PC-3 (cell line): Measurements from ENCODE around the gene ZCCHC7. TPM values are rescaled to one million over a fixed set of nuclear protein-coding genes. Genes with fewer than 3 reads are reported as not detected.
A peak's percentile ranks its signal among the peaks of the same experiment; 100 is the strongest.
"Not testable (repeated sequence)": the region's sequence is repeated elsewhere in the genome, so short reads cannot be mapped to it uniquely, and the experiment has no call there.

Source experiments
- ATAC-seq: fragments of 200-7000 bp; cut with Tn5 transposase; 2 replicates; pipeline ENCODE4 v1.9.1; 2020; ENCODE audit warnings: mild to moderate bottlenecking, moderate library complexity
- BruUV-seq: library from RNA; stranded (reverse); fragments of 400-500 nt; replicated peaks from 2 replicates; lab custom pipeline; 2021; lab: Mats Ljungman, UMichigan
- CTCF ChIA-PET: fragments of 300-600 bp; sonication (Branson Sonifier 250); formaldehyde crosslinking; loops from one replicate; lab custom pipeline; 2022; ENCODE audit warnings: antibody characterized with exemption; lab: Charles Lee
- POLR2A ChIA-PET: fragments of 300-600 bp; sonication (Branson Sonifier 250); formaldehyde crosslinking; loops from one replicate; lab custom pipeline; 2022; ENCODE audit warnings: antibody characterized with exemption; ENCODE audit not compliant: unreplicated experiment; lab: Charles Lee
- DNase-seq: peaks from one replicate; pipeline ENCODE4 v3.0.0-alpha.2; 2015
- H2AFZ ChIP-seq: fragments of 300-600 bp; sonication (generic); 2 replicates; pipeline ENCODE4 v1.6.0; 2016; ENCODE audit warnings: antibody characterized with exemption, low read length
- H3F3A ChIP-seq: fragments of 300-600 bp; sonication (generic); one replicate; pipeline ENCODE4 v1.6.0; 2017; ENCODE audit warnings: antibody characterized with exemption, low read length, control low read depth, mild to moderate bottlenecking; ENCODE audit not compliant: unreplicated experiment
- H3K27ac ChIP-seq: fragments of 300-600 bp; sonication (generic); 2 replicates; pipeline ENCODE4 v1.5.1; 2016; ENCODE audit warnings: mild to moderate bottlenecking, low read length
- H3K27me3 ChIP-seq: fragments of 300-600 bp; sonication (generic); 2 replicates; pipeline ENCODE4 v1.6.1; 2016; ENCODE audit warnings: low read length, mixed read lengths
- H3K36me3 ChIP-seq: fragments of 300-600 bp; sonication (generic); 2 replicates; pipeline ENCODE4 v1.6.1; 2016; ENCODE audit warnings: low read depth, mixed run types, low read length, mixed read lengths
- H3K4me1 ChIP-seq: fragments of 300-600 bp; sonication (generic); 2 replicates; pipeline ENCODE4 v1.5.1; 2016; ENCODE audit warnings: low read length; ENCODE audit not compliant: insufficient read depth
- H3K4me2 ChIP-seq: fragments of 300-600 bp; sonication (generic); 2 replicates; pipeline ENCODE4 v1.6.0; 2016; ENCODE audit warnings: low read length
- H3K4me3 ChIP-seq: fragments of 300-600 bp; sonication (generic); 2 replicates; pipeline ENCODE4 v1.5.1; 2016; ENCODE audit warnings: mild to moderate bottlenecking, low read length, mixed read lengths
- H3K79me2 ChIP-seq: fragments of 300-600 bp; sonication (generic); 2 replicates; pipeline ENCODE4 v1.6.1; 2017; ENCODE audit warnings: low read length, mixed read lengths
- H3K9ac ChIP-seq: fragments of 300-600 bp; sonication (generic); 2 replicates; pipeline ENCODE4 v1.6.0; 2016; ENCODE audit warnings: mild to moderate bottlenecking, low read length
- H3K9me2 ChIP-seq: fragments of 300-600 bp; sonication (generic); replicated peaks from 2 replicates; pipeline ENCODE4 v1.6.1; 2016; ENCODE audit warnings: mixed run types, low read length, mixed read lengths
- H3K9me3 ChIP-seq: fragments of 300-600 bp; sonication (generic); 2 replicates; pipeline ENCODE4 v1.6.1; 2016; ENCODE audit warnings: low read length, mixed read lengths
- H4K20me1 ChIP-seq: fragments of 300-600 bp; sonication (generic); 2 replicates; pipeline ENCODE4 v1.6.1; 2016; ENCODE audit warnings: low read length, mixed read lengths
- EZH2 ChIP-seq: fragments of 300-600 bp; sonication (generic); IDR thresholded peaks from one replicate; pipeline ENCODE4 v1.6.1; 2017; ENCODE audit warnings: antibody characterized with exemption, mild to moderate bottlenecking, low read length; ENCODE audit not compliant: unreplicated experiment
- EZH2phosphoT487 ChIP-seq: fragments of 300-600 bp; sonication (generic); IDR thresholded peaks from 2 replicates; pipeline ENCODE4 v1.6.1; 2018; ENCODE audit warnings: mild to moderate bottlenecking, antibody characterized with exemption, low read length, borderline replicate concordance
- intact Hi-C: fragments of 100-400 bp; cut with micrococcal nuclease; formaldehyde crosslinking; loops from 2 replicates; pipeline ENCODE4 v1.9.0; 2023
- total RNA-seq: library from RNA; depleted of rRNA; stranded (reverse); fragments of >200 nt; gene quantifications from 2 replicates; pipeline ENCODE4 v1.2.3, GENCODE V29; 2014
- TF ChIP-seq, protein P1 (sequence below): fragments of 300-600 bp; sonication (generic); conservative IDR thresholded peaks from 2 replicates; pipeline ENCODE4 v1.5.1; 2017; ENCODE audit warnings: antibody characterized with exemption, low read depth, mild to moderate bottlenecking, low read length

The ZCCHC7 gene
- total RNA-seq, 1 experiment from 2014 or later: 6.5 TPM

DNA sequence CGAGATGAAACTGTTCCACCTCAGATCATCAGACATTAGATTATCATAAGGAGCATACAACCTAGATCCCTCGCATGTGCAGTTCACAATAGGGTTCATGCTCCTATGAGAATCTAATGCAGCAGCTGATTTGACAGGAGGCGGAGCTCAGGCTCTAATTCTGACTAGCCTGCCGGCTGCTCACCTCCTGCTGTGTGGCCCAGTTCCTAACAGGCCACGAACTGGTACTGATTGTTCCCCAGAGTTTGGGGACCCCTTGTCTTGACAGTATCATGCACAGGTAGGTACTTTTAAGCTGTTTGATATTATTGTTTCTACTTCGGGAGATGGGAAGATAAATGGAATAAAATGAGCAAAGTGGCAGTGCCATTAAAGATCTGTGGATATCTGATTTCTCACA is 66.9 kb downstream of the ZCCHC7 start:
- H3K27ac ChIP-seq: no peak overlapping the region
- CTCF ChIA-PET: no interaction called here
- H3K9ac ChIP-seq: no peak overlapping the region
- no peak for TF ChIP-seq EZH2
- no peak for TF ChIP-seq EZH2phosphoT487
- TF ChIP-seq, protein P1, sequence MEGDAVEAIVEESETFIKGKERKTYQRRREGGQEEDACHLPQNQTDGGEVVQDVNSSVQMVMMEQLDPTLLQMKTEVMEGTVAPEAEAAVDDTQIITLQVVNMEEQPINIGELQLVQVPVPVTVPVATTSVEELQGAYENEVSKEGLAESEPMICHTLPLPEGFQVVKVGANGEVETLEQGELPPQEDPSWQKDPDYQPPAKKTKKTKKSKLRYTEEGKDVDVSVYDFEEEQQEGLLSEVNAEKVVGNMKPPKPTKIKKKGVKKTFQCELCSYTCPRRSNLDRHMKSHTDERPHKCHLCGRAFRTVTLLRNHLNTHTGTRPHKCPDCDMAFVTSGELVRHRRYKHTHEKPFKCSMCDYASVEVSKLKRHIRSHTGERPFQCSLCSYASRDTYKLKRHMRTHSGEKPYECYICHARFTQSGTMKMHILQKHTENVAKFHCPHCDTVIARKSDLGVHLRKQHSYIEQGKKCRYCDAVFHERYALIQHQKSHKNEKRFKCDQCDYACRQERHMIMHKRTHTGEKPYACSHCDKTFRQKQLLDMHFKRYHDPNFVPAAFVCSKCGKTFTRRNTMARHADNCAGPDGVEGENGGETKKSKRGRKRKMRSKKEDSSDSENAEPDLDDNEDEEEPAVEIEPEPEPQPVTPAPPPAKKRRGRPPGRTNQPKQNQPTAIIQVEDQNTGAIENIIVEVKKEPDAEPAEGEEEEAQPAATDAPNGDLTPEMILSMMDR: no peak
- ATAC-seq: no peak
- no peaks in the 10 kb centered on the region for H3K27me3 ChIP-seq
- H2AFZ ChIP-seq: no peak overlapping the region
- H3K9me3 ChIP-seq: no peaks in the 10 kb centered on the region
- H3K4me2 ChIP-seq: no peak overlapping the region
- no peaks in the 10 kb centered on the region for H4K20me1 ChIP-seq
- H3K4me3 ChIP-seq: no peak overlapping the region
- no peak for DNase-seq
- no peaks in the 10 kb centered on the region for H3K36me3 ChIP-seq
- no peaks in the 10 kb centered on the region for H3K79me2 ChIP-seq
- peaks cover 6% of the 10 kb centered on the region; the same call in 1 of the 2 replicates for H3K4me1 ChIP-seq
- no peaks in the 10 kb centered on the region for H3K9me2 ChIP-seq
- POLR2A ChIA-PET: no interaction called here
- intact Hi-C loops: no loop called here
- no TSS peak for BruUV-seq
- H3F3A ChIP-seq: no peaks in the 10 kb centered on the region

DNA sequence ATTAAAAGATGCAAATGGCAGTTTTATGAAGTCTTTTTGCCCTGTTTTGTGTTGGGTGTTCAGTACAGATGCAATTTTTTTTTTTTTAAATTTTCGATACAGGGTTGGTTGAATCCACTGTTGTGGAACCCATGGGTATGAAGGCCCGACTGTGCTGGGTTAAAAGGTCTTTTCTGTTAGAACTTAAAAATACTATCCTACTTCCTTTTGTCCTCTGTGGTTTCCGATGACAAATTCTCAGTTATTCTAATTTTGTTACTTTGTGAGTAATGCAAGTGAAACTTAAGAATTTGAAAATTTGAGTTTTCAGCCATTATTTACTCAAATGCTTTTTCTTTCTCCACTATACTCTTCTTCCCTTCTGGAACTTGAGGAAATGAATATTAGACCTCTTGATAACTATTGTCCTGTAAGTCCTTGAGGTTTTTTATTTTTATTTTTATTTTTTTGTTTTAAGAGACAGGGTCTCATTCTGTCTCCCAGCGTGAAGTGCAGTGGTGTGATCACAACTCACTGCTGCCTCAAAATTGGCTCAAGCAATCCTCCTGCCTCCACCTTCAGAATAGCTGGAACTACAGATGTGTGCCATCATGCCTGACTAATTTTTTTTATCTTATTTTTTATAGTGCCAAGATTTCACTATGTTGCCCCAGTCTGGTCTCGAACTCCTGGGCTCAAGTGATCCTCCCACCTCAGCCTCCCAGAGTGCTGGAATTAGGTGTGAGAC is 67.5 kb downstream of the ZCCHC7 start:
- H3K79me2 ChIP-seq: no peaks in the 10 kb centered on the region
- no peaks in the 10 kb centered on the region for H4K20me1 ChIP-seq
- no peaks in the 10 kb centered on the region for H3F3A ChIP-seq
- H3K36me3 ChIP-seq: no peaks in the 10 kb centered on the region
- no peaks in the 10 kb centered on the region for H3K9me2 ChIP-seq
- no peak overlapping the region for H3K4me2 ChIP-seq
- ATAC-seq (peak; percentile 13; the same call in 1 of the 2 replicates), DNase-seq (no peak)
- intact Hi-C loops: no loop called here
- H3K4me3 ChIP-seq: no peak overlapping the region
- no peak overlapping the region for H2AFZ ChIP-seq
- POLR2A ChIA-PET: no interaction called here
- H3K9ac ChIP-seq: no peak overlapping the region
- H3K27me3 ChIP-seq: no peaks in the 10 kb centered on the region
- H3K4me1 ChIP-seq: peaks cover 6% of the 10 kb centered on the region; the same call in 1 of the 2 replicates
- no peak overlapping the region for H3K27ac ChIP-seq
- BruUV-seq: no TSS peak
- H3K9me3 ChIP-seq: no peaks in the 10 kb centered on the region
- no peak for TF ChIP-seq EZH2
- TF ChIP-seq, protein P1: no peak
- no peak for TF ChIP-seq EZH2phosphoT487
- CTCF ChIA-PET: no interaction called here

DNA sequence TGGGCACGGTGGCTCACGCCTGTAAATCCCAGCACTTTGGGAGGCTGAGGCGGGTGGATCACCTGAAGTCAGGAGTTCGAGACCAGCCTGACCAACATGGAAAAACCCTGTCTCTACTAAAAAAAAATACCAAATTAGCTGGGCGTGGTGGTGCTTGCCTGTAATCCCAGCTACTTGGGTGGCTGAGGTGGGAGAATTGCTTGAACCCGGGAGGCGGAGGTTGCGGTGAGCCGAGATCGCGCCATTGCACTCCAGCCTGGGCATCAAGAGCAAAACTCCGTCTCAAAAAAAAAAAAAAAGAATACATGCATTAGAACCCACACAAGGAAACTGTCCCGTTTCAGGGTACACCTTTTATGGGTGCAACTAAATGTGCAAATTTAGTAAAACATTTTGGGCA is 70.4 kb downstream of the ZCCHC7 start:
- intact Hi-C loops, BruUV-seq, H3K4me2 ChIP-seq, ATAC-seq, H3K9me3 ChIP-seq, DNase-seq, H3K27ac ChIP-seq, H4K20me1 ChIP-seq, H3K79me2 ChIP-seq, H3K9ac ChIP-seq, H3K9me2 ChIP-seq, H3K4me1 ChIP-seq, CTCF ChIA-PET, POLR2A ChIA-PET, H3K4me3 ChIP-seq, H3F3A ChIP-seq, H3K36me3 ChIP-seq, H3K27me3 ChIP-seq, H2AFZ ChIP-seq: not testable (repeated sequence)
